Small intestine (tissue), 7 donors: ENCODE measurements around the gene CHD3. TPM values are rescaled to one million over a fixed set of nuclear protein-coding genes. Genes with fewer than 3 reads are reported as not detected.

Experiments used
- DNase-seq, 2 donors: peaks; one replicate each; pipeline versions ENCODE4 v3.0.0 to v3.0.0-alpha.2; 2013
- FAIRE-seq: peaks from 2 replicates; lab custom pipeline; 2012; peaks lifted over from hg19 to GRCh38; lab: Jason Lieb, UNC
- H3K27ac ChIP-seq, 3 donors: one replicate each; pipeline ENCODE4 v1.5.1; 2013; ENCODE audit warnings: low read length in 2 of 3, mild to moderate bottlenecking in 2 of 3, control low read depth in 1 of 3, inconsistent platforms in 1 of 3, low read depth in 1 of 3, moderate library complexity in 1 of 3
- H3K27me3 ChIP-seq, 3 donors: one replicate each; pipeline ENCODE4 v1.6.1; 2013; ENCODE audit warnings: low read length in 3 of 3, inconsistent platforms in 1 of 3; ENCODE audit not compliant: control insufficient read depth in 3 of 3, insufficient read depth in 3 of 3
- H3K36me3 ChIP-seq, 3 donors: one replicate each; pipeline ENCODE4 v1.6.1; 2013; ENCODE audit warnings: low read length in 3 of 3, inconsistent platforms in 1 of 3, low read depth in 1 of 3, mild to moderate bottlenecking in 1 of 3, moderate library complexity in 1 of 3; ENCODE audit not compliant: control insufficient read depth in 3 of 3, insufficient read depth in 2 of 3
- H3K4me1 ChIP-seq, 3 donors: one replicate each; pipeline ENCODE4 v1.6.1; 2013; ENCODE audit warnings: low read length in 2 of 3, inconsistent platforms in 1 of 3, low read depth in 1 of 3, mild to moderate bottlenecking in 1 of 3, moderate library complexity in 1 of 3; ENCODE audit not compliant: control insufficient read depth in 3 of 3, insufficient read depth in 2 of 3
- H3K4me3 ChIP-seq, 3 donors: one replicate each; pipeline ENCODE4 v1.5.1; 2013; ENCODE audit warnings: low read length in 3 of 3, control low read depth in 1 of 3, inconsistent platforms in 1 of 3, low read depth in 1 of 3, mild to moderate bottlenecking in 1 of 3, moderate library complexity in 1 of 3
- H3K9me3 ChIP-seq, 2 donors: one replicate each; pipeline ENCODE4 v1.6.1; 2013; ENCODE audit warnings: low read depth in 1 of 2, low read length in 1 of 2; ENCODE audit not compliant: control insufficient read depth in 2 of 2, insufficient read depth in 1 of 2
- WGBS, 3 donors: extraction: QIAGEN DNeasy Blood & Tissue Kit; methylation state at CpG; one replicate each; pipeline ENCODE4 v1.1.7; 2013; 5-methylcytosine and 5-hydroxymethylcytosine counted together
- polyA plus RNA-seq, 4 donors: library from polyadenylated mRNA; stranded (reverse) in 3 of 4; unstranded in 1 of 4; fragments of 200-250 nt in 3 of 4; fragments of 120-200 nt in 1 of 4; gene quantifications; one replicate each; pipeline versions ENCODE4 v1.2.1 to v1.2.3, GENCODE V29; 2013
- donor health status: healthy with polysubstance abuse.
- donor health status: control.
- donor health status: control.
- donor health status: Bipolar disorder and iron deficiency.
- donor health status: healthy.

The CHD3 gene
- polyA plus RNA-seq, 4 donors = 23.7 to 60.4 (median 36.7) TPM

DNA sequence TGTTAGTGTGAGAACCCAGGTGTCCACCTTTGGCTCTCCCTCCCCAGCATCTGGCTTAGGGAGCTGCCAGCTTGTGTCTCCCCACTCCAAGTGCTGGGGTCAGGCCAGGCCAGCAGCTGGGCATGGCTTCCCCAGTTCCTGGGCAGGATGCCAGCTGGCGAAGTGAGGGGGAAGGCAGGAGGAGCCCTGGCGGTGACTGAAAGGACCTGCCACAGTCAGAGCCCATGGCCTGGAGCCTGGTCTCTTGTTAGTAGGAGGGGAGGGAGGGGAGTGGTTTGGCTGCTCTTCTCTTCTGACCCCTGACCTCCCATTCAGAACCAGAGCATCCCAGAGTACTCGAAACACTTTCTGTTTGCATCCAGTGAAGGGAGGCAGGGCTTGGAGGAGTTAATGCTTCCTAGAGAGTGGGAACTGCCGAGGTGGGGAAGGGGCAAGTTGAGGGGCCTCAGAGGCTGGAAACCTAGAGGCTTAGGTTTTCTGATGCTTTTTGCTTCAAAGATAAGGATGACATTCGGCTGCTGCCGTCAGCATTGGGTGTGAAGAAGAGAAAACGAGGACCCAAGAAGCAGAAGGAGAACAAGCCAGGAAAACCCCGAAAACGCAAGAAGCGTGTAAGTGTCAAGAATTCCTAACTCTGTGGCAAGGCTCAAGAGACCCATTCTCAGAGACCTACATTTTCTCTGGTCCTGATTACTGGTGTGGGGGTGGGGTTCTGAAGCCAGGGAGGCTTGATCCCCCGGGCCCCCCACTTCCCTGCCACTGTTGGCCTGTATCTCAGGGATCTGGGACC is 772 bp downstream of the CHD3 start:
- H3K4me3 ChIP-seq = no peak overlapping the region
- FAIRE-seq (no peak), DNase-seq (peak; percentile 82 to 94)
- peaks cover 6 to 44% (median 8%) of the 10 kb centered on the region in 3 donors for H3K36me3 ChIP-seq
- H3K9me3 ChIP-seq = no peaks in the 10 kb centered on the region
- peak overlapping the region; percentile 22 to 97 (median 91) for H3K27ac ChIP-seq
- 28 to 43% (median 43%) methylated on average over 11 of the region's 11 CpGs for WGBS, 3 donors
- H3K4me1 ChIP-seq = peaks cover 3 to 34% (median 20%) of the 10 kb centered on the region in 3 donors
- H3K27me3 ChIP-seq = no peaks in the 10 kb centered on the region

DNA sequence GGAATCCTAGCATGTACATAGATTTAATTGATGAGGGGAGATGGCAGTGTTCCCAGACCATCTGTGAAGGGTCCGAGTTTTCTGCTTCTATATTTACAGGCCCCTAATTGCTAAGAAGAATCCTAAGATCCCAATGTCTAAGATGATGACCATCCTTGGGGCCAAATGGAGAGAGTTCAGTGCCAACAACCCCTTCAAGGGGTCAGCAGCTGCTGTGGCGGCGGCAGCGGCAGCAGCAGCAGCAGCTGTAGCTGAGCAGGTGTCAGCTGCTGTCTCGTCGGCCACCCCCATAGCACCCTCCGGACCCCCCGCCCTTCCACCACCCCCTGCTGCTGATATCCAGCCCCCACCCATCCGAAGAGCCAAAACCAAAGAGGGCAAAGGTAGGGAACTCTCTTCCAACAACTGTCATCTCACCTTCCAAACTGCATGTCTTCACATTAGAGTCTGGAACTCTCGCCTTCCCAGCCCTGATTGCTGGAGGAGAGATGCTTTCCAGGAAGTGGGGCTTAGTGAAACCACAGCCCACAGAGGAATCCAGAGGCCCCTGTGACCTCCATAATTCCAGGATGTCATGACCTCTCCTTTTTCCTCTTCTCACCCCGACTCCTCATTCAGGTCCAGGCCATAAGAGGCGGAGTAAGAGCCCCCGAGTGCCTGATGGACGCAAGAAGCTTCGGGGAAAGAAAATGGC is 4.7 kb downstream of the CHD3 start:
- no peaks in the 10 kb centered on the region for H3K9me3 ChIP-seq
- DNase-seq (no peak), FAIRE-seq (no peak)
- peaks cover 11 to 73% (median 12%) of the 10 kb centered on the region in 3 donors for H3K36me3 ChIP-seq
- no peaks in the 10 kb centered on the region for H3K27me3 ChIP-seq
- H3K27ac ChIP-seq = no peak overlapping the region
- peaks cover 3 to 22% (median 14%) of the 10 kb centered on the region in 3 donors for H3K4me1 ChIP-seq
- WGBS, 3 donors = 85 to 94% (median 91%) methylated on average over 15 of the region's 15 CpGs
- no peak overlapping the region for H3K4me3 ChIP-seq

DNA sequence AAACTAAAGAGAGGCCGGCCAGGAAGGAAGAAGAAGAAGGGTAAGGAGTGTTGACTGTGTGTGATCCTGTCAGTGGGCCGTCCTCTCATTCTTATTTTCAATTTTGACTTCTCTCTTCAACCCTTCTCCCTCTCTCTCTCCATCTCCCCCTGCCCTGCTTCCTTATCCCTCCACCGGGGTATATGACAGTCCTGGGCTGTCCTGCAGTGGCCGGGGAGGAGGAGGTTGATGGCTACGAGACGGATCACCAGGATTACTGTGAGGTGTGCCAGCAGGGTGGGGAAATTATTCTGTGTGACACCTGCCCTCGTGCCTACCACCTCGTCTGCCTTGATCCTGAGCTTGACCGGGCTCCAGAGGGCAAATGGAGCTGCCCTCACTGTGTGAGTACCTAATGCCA is 5.6 kb downstream of the CHD3 start:
- H3K36me3 ChIP-seq = peaks cover 11 to 82% (median 13%) of the 10 kb centered on the region in 3 donors
- no peaks in the 10 kb centered on the region for H3K27me3 ChIP-seq
- H3K9me3 ChIP-seq = no peaks in the 10 kb centered on the region
- FAIRE-seq = no peak
- no peak overlapping the region for H3K4me3 ChIP-seq
- H3K27ac ChIP-seq = no peak overlapping the region
- H3K4me1 ChIP-seq = peaks cover 2 to 14% (median 6%) of the 10 kb centered on the region in 3 donors
- WGBS, 3 donors = 87 to 92% (median 90%) methylated on average over 9 of the region's 9 CpGs
- no peak for DNase-seq

GRCh38 chr17:7894866-7895265 is 6.3 kb downstream of the CHD3 start:
- WGBS, 3 donors = 91 to 95% (median 92%) methylated on average over 8 of the region's 8 CpGs
- Histone ChIP-seq H3K4me1 (peaks cover 0 to 7% (median 0%) of the 10 kb centered on the region in 3 donors), H3K27me3 (no peaks in the 10 kb centered on the region), H3K27ac (no peak overlapping the region), H3K36me3 (peaks cover 14 to 84% (median 15%) of the 10 kb centered on the region in 3 donors), H3K9me3 (no peaks in the 10 kb centered on the region), H3K4me3 (no peak overlapping the region)
- FAIRE-seq (no peak), DNase-seq (no peak)

- FAIRE-seq = no peak
- no peak overlapping the region for H3K4me3 ChIP-seq
- peaks cover 14 to 82% (median 18%) of the 10 kb centered on the region in 3 donors for H3K36me3 ChIP-seq
- no peak for DNase-seq
- no peaks in the 10 kb centered on the region for H3K27me3 ChIP-seq
- peaks cover 0 to 5% (median 0%) of the 10 kb centered on the region in 3 donors for H3K4me1 ChIP-seq
- no peak overlapping the region for H3K27ac ChIP-seq
- 89% methylated on average over 13 of the region's 13 CpGs for WGBS, 3 donors
- no peaks in the 10 kb centered on the region for H3K9me3 ChIP-seq
Observed at GRCh38 chr17:7897090-7897489, 8.5 kb downstream of the CHD3 start.

DNA sequence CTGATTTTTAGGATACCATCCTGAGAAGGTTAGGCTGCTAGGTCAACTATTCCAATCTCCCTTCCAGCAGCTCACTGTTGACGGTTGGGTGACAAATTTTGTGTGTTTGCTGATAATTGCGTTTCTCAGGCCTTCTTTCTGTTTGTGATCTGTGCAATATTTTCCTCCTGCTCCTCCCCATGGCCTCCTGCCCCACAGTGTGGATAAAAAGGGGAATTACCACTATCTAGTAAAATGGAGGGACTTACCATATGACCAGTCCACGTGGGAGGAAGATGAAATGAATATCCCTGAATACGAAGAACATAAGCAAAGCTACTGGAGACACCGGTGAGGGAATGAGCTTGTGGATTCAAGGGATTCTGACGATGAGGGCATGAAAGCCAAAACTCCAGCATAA is 9.2 kb downstream of the CHD3 start:
- H3K4me3 ChIP-seq = no peak overlapping the region
- FAIRE-seq (no peak), DNase-seq (peak; percentile 54 to 60)
- no peaks in the 10 kb centered on the region for H3K27me3 ChIP-seq
- H3K9me3 ChIP-seq = no peaks in the 10 kb centered on the region
- WGBS, 3 donors = 44 to 48% (median 44%) methylated on average over 6 of the region's 6 CpGs
- peaks cover 0 to 5% (median 0%) of the 10 kb centered on the region in 3 donors for H3K4me1 ChIP-seq
- peaks cover 14 to 85% (median 18%) of the 10 kb centered on the region in 3 donors for H3K36me3 ChIP-seq
- H3K27ac ChIP-seq = no peak overlapping the region

- no peak for DNase-seq
- 84 to 88% (median 88%) methylated on average over 22 of the region's 22 CpGs for WGBS, 3 donors
- Histone ChIP-seq H3K4me3 (no peak overlapping the region), H3K27ac (no peak overlapping the region), H3K4me1 (no peaks in the 10 kb centered on the region), H3K27me3 (no peaks in the 10 kb centered on the region), H3K9me3 (no peaks in the 10 kb centered on the region), H3K36me3 (peaks cover 11 to 93% (median 42%) of the 10 kb centered on the region in 3 donors)
- no peak for FAIRE-seq
Observed at GRCh38 chr17:7903154-7904103, 14.8 kb downstream of the CHD3 start.

GRCh38 chr17:7909089-7909488 is 20.5 kb downstream of the CHD3 start:
- DNase-seq (no peak), FAIRE-seq (no peak)
- Histone ChIP-seq H3K9me3 (no peaks in the 10 kb centered on the region), H3K27ac (no peak overlapping the region), H3K36me3 (peaks cover 13 to 81% (median 29%) of the 10 kb centered on the region in 3 donors), H3K4me3 (no peak overlapping the region), H3K27me3 (no peaks in the 10 kb centered on the region), H3K4me1 (no peaks in the 10 kb centered on the region)
- WGBS, 3 donors = 93 to 94% (median 93%) methylated on average over 18 to 29 of the region's 29 CpGs
